ENCODE measurements around the gene BTBD7. TPM values are rescaled to one million over a fixed set of nuclear protein-coding genes. Genes with fewer than 3 reads are reported as not detected.

Gene BTBD7
- total and polyA plus RNA-seq, 2 donors (not counting 3 experiments of a cell fraction or from before 2014, with no cell fraction given): 20.9 to 50.2 TPM

DNA sequence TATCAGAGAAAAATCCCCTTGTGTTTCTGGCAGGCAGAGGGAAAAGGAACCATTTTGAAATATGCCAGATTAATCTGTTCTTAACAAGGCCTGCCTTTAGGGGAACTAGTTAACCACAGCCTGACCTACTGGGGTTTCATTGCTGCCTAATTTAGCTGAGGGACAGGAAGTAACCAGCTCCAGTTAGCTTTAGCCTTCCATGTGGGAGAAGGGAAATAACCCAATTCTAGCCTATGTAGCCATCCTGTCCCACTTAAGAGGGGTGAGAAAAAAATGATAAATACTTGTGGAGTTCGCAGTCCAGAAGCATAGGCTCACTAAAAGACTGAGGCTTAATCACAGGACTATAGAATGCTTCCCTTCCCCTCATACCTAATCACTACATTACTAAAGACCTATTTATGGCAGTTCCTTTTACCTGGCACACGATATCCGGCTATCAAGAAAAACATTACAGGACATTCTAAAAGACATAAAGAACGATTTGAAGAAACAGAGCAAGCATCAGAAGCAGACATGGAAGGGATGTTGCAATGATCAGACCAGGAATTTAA lies 37.0 kb upstream of the BTBD7 start:
- H3K9ac ChIP-seq (replicated peaks; ENCODE audit: extremely low read depth, insufficient read depth, low read length): no peak overlapping the region
- DNase-seq (ENCODE audit: low read depth, low spot score) (no peak), FAIRE-seq (no peak)
- no peak overlapping the region for H2AFZ ChIP-seq (ENCODE audit: low read depth, low read length)
- CTCF ChIA-PET: no interaction called here
- H3K9me3 ChIP-seq (replicated peaks; ENCODE audit: control insufficient read depth, insufficient read depth, low read length): no peaks in the 10 kb centered on the region
- H4K20me1 ChIP-seq (replicated peaks; ENCODE audit: control insufficient read depth, extremely low read depth, insufficient read depth, low read length): no peaks in the 10 kb centered on the region
- H3K4me3 ChIP-seq (replicated peaks in 1 of 3; ENCODE audit: insufficient read depth in 1 of 3, low read depth in 1 of 3, low read length in 3 of 3): no peak overlapping the region
- dilution Hi-C loops (cut with MboI; ENCODE audit: extremely low pct_ligation_motif_present, low sequenced_read_pairs) (no loop called here), intact Hi-C loops (cut with micrococcal nuclease) (no loop called here)
- no peaks in the 10 kb centered on the region for H3K79me2 ChIP-seq (ENCODE audit: control insufficient read depth, insufficient read depth, low read length)
- POLR2A ChIA-PET: no interaction called here
- H3K9me1 ChIP-seq (replicated peaks; ENCODE audit: control insufficient read depth, extremely low read depth, insufficient read depth, low read length): no peaks in the 10 kb centered on the region
- H3K4me2 ChIP-seq (ENCODE audit: insufficient read depth, low read length): no peak overlapping the region
- TF ChIP-seq JUN (IDR thresholded peaks at IDR 0.05; ENCODE audit: borderline replicate concordance, insufficient read depth, insufficient read length, low read depth): no peak
- TF ChIP-seq, protein P1, sequence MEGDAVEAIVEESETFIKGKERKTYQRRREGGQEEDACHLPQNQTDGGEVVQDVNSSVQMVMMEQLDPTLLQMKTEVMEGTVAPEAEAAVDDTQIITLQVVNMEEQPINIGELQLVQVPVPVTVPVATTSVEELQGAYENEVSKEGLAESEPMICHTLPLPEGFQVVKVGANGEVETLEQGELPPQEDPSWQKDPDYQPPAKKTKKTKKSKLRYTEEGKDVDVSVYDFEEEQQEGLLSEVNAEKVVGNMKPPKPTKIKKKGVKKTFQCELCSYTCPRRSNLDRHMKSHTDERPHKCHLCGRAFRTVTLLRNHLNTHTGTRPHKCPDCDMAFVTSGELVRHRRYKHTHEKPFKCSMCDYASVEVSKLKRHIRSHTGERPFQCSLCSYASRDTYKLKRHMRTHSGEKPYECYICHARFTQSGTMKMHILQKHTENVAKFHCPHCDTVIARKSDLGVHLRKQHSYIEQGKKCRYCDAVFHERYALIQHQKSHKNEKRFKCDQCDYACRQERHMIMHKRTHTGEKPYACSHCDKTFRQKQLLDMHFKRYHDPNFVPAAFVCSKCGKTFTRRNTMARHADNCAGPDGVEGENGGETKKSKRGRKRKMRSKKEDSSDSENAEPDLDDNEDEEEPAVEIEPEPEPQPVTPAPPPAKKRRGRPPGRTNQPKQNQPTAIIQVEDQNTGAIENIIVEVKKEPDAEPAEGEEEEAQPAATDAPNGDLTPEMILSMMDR (IDR thresholded peaks at IDR 0.05; ENCODE audit: extremely low read depth in 1 of 2, insufficient read depth in 1 of 2, low read depth in 1 of 2, low read length in 2 of 2): no peak
- TF ChIP-seq POLR2A (IDR thresholded peaks at IDR 0.05; ENCODE audit: low read depth, low read length): no peak
- BruUV-seq (replicated peaks): no TSS peak
- H3K36me3 ChIP-seq (ENCODE audit: control insufficient read depth in 2 of 2, extremely low read depth in 1 of 2, insufficient read depth in 2 of 2, low read length in 2 of 2): no peaks in the 10 kb centered on the region
- H3K27ac ChIP-seq (ENCODE audit: insufficient read depth, low read depth, low read length): no peak overlapping the region
- H3K4me1 ChIP-seq (ENCODE audit: control insufficient read depth, extremely low read depth, insufficient read depth, low read length): no peaks in the 10 kb centered on the region
- H3K27me3 ChIP-seq (ENCODE audit: control insufficient read depth in 2 of 2, insufficient read depth in 2 of 2, low read length in 2 of 2): no peaks in the 10 kb centered on the region

DNA sequence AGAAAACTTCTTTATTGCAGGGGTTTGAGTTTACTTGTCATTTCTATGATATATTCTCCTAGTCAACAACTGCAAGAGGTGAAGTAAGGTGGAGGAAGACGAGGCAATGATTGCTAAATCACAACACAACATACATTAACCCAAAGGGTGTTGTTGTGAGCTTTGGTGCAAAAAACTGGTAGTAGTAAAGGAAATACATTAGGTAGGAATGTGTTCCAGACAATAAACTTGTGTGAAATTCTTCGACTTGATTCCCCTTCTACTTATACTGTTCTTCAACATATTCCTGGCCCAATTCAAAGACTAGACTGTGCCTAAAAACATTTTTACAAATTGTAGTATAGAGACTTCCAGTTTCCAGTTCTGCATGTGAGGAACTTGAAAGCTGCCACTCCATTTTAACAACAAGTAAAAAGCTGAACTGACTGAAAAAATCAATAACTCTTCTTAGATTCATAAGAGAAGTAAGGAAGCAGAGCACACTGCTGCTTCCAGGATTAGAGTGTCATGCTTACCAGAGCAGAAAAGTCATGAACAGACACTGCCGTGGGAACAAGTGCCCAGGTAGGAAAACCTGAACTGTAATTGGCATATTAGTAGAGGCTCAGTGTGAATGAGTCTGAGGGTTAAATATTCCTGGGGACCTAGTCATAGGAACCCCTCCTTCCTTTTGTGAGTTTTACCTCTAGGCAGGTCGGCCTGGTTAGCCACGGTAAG lies 36.3 kb upstream of the BTBD7 start:
- DNase-seq (ENCODE audit: low read depth, low spot score) (no peak), FAIRE-seq (no peak)
- Histone ChIP-seq H3K4me2 (ENCODE audit: insufficient read depth, low read length) (no peak overlapping the region), H4K20me1 (replicated peaks; ENCODE audit: control insufficient read depth, extremely low read depth, insufficient read depth, low read length) (no peaks in the 10 kb centered on the region), H3K9me3 (replicated peaks; ENCODE audit: control insufficient read depth, insufficient read depth, low read length) (no peaks in the 10 kb centered on the region), H3K4me1 (ENCODE audit: control insufficient read depth, extremely low read depth, insufficient read depth, low read length) (no peaks in the 10 kb centered on the region), H2AFZ (ENCODE audit: low read depth, low read length) (no peak overlapping the region), H3K9ac (replicated peaks; ENCODE audit: extremely low read depth, insufficient read depth, low read length) (no peak overlapping the region), H3K36me3 (ENCODE audit: control insufficient read depth in 2 of 2, extremely low read depth in 1 of 2, insufficient read depth in 2 of 2, low read length in 2 of 2) (no peaks in the 10 kb centered on the region), H3K27ac (ENCODE audit: insufficient read depth, low read depth, low read length) (no peak overlapping the region), H3K27me3 (ENCODE audit: control insufficient read depth in 2 of 2, insufficient read depth in 2 of 2, low read length in 2 of 2) (no peaks in the 10 kb centered on the region), H3K79me2 (ENCODE audit: control insufficient read depth, insufficient read depth, low read length) (no peaks in the 10 kb centered on the region), H3K4me3 (replicated peaks in 1 of 3; ENCODE audit: insufficient read depth in 1 of 3, low read depth in 1 of 3, low read length in 3 of 3) (no peak overlapping the region), H3K9me1 (replicated peaks; ENCODE audit: control insufficient read depth, extremely low read depth, insufficient read depth, low read length) (no peaks in the 10 kb centered on the region)
- dilution Hi-C loops (cut with MboI; ENCODE audit: extremely low pct_ligation_motif_present, low sequenced_read_pairs): no loop called here
- POLR2A ChIA-PET: no interaction called here
- BruUV-seq (replicated peaks): no TSS peak
- CTCF ChIA-PET: no interaction called here
- no peak for TF ChIP-seq MYC (IDR thresholded peaks at IDR 0.05; ENCODE audit: low read depth, low read length)
- no peak for TF ChIP-seq FOS (IDR thresholded peaks at IDR 0.05; ENCODE audit: borderline replicate concordance, insufficient read depth, low read length)
- TF ChIP-seq POLR2A (IDR thresholded peaks at IDR 0.05; ENCODE audit: low read depth, low read length): no peak
- TF ChIP-seq JUN (IDR thresholded peaks at IDR 0.05; ENCODE audit: borderline replicate concordance, insufficient read depth, insufficient read length, low read depth): no peak
- TF ChIP-seq GATA2 (IDR thresholded peaks at IDR 0.05; ENCODE audit: insufficient read depth, insufficient read length, low read depth, low read length): no peak
- TF ChIP-seq, protein P1 (IDR thresholded peaks at IDR 0.05; ENCODE audit: extremely low read depth in 1 of 2, insufficient read depth in 1 of 2, low read depth in 1 of 2, low read length in 2 of 2): no peak
- no peak for TF ChIP-seq POLR2AphosphoS5 (IDR thresholded peaks at IDR 0.05; ENCODE audit: insufficient read depth, low read depth, low read length)
- TF ChIP-seq EZH2 (IDR thresholded peaks at IDR 0.05; ENCODE audit: borderline replicate concordance, low read depth, low read length, severe bottlenecking): no peak
- TF ChIP-seq, protein P2, sequence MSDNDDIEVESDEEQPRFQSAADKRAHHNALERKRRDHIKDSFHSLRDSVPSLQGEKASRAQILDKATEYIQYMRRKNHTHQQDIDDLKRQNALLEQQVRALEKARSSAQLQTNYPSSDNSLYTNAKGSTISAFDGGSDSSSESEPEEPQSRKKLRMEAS (IDR thresholded peaks at IDR 0.05; ENCODE audit: insufficient read depth, insufficient read length): no peak
- intact Hi-C loops (cut with micrococcal nuclease): no loop called here

All from endothelial cell of umbilical vein (primary cell).